ENCODE results near the gene TCAP.

DNA sequence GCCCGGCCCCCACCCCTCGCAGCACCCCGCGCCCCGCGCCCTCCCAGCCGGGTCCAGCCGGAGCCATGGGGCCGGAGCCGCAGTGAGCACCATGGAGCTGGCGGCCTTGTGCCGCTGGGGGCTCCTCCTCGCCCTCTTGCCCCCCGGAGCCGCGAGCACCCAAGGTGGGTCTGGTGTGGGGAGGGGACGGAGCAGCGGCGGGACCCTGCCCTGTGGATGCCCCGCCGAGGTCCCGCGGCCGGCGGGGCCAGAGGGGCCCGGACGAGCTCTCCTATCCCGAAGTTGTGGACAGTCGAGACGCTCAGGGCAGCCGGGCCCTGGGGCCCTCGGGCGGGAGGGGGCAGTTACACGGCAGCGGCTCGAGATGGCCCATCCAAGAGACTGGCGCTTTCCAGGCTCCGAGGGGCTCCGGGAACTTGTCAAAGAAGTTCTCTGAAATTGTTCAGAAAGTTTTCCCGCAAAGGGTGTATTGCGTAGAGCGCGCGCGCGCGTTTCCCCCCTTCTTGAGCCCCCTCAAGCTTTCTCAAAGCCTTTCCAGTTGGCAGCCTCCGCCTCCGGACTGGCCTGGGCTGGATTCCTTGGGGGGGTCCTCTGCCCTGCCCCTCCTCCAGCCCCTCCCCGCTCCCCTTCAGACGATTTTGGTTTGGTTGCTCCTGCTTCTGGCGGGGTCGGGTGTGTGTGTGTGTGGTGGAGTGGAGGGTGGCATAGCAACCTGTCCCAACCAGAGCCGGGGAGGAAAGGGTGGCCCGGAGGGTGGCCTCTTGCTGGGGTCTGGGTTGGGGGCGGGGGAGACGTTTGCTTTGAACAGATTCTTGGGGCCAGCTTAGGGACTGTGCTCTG, 35.2 kb downstream of the TCAP start:
- TF ChIP-seq POLR2A (IDR thresholded peaks at IDR 0.05; ENCODE audit: extremely low read depth, insufficient read length), result no peak
- TF ChIP-seq, protein P1, sequence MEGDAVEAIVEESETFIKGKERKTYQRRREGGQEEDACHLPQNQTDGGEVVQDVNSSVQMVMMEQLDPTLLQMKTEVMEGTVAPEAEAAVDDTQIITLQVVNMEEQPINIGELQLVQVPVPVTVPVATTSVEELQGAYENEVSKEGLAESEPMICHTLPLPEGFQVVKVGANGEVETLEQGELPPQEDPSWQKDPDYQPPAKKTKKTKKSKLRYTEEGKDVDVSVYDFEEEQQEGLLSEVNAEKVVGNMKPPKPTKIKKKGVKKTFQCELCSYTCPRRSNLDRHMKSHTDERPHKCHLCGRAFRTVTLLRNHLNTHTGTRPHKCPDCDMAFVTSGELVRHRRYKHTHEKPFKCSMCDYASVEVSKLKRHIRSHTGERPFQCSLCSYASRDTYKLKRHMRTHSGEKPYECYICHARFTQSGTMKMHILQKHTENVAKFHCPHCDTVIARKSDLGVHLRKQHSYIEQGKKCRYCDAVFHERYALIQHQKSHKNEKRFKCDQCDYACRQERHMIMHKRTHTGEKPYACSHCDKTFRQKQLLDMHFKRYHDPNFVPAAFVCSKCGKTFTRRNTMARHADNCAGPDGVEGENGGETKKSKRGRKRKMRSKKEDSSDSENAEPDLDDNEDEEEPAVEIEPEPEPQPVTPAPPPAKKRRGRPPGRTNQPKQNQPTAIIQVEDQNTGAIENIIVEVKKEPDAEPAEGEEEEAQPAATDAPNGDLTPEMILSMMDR (IDR thresholded peaks at IDR 0.05; ENCODE audit: low read depth, low read length), result no peak
- TF ChIP-seq, protein P2, sequence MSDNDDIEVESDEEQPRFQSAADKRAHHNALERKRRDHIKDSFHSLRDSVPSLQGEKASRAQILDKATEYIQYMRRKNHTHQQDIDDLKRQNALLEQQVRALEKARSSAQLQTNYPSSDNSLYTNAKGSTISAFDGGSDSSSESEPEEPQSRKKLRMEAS (IDR thresholded peaks at IDR 0.05; ENCODE audit: low read depth, low read length), result no peak
- no peak for TF ChIP-seq MYC (IDR thresholded peaks at IDR 0.05; ENCODE audit: low read depth, low read length)

All from NB4 (cell line).